ENCODE data around the gene NCAM1.

The NCAM1 gene

GRCh38 chr11:113279591-113279990 lies 318.4 kb downstream of the NCAM1 start:
- POLR2A ChIA-PET = no interaction called here
- no peak for DNase-seq (ENCODE audit: extremely low spot score)
- CTCF ChIA-PET = interaction anchor here (2.8 kb wide), 1 partner anchor 10 kb away, joined by 12 read pairs; no protein-coding TSS in a partner anchor
- no peak for TF ChIP-seq CTCF (IDR thresholded peaks at IDR 0.05; ENCODE audit: control extremely low read depth, extremely low read depth, low read depth, missing control alignments)

DNA sequence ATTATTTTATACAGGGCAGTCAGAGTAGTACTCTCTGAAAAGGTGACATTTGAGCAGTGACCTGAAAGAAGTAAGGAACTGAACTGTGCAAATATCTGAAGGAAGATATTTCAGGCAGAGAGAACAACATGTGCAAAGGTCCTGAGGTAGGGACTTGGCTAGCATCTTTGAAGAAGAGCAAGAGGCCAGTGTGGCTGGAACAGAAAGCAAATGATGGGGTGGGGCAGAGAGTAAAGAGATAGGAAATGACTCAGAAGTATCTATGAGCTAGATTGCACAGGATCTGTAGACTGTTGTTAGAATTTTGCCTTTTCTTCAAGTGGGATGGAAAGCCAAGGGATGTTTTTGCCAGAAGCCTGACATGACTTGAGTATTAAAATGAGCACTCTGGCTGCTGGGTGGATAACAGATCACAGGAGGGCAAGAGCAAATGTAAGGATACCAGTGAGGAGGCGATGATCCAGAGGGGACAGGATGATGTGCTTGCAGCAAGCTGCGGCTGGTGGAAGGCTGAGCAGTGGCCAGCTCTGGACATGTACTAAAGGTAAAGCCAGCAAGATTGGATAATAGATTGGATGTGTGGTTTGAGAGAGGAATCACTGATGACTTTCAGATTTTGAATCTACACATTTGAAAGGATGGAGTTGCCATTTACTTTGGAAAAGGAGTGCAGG lies 320.0 kb downstream of the NCAM1 start:
- TF ChIP-seq CTCF (IDR thresholded peaks at IDR 0.05; ENCODE audit: control extremely low read depth, extremely low read depth, low read depth, missing control alignments) = no peak

GRCh38 chr11:113282898-113283437 lies 321.7 kb downstream of the NCAM1 start:
- no peak for DNase-seq (ENCODE audit: extremely low spot score)
- POLR2A ChIA-PET = no interaction called here
- CTCF ChIA-PET = interaction anchor here (0.9 to 1.8 kb wide), 4 partner anchors 9 to 989 kb away, joined by 3 to 10 read pairs (median 3); no protein-coding TSS in a partner anchor
- no peak for TF ChIP-seq CTCF (IDR thresholded peaks at IDR 0.05; ENCODE audit: control extremely low read depth, extremely low read depth, low read depth, missing control alignments)

More for the DNA sequence above, 320.0 kb downstream of the NCAM1 start:
- no peak for DNase-seq (ENCODE audit: extremely low spot score)
- ChIA-PET CTCF (interaction anchor here (1.3 to 1.8 kb wide), 3 partner anchors 8 to 693 kb away, joined by 3 to 10 read pairs (median 6); no protein-coding TSS in a partner anchor), POLR2A (no interaction called here)

DNA sequence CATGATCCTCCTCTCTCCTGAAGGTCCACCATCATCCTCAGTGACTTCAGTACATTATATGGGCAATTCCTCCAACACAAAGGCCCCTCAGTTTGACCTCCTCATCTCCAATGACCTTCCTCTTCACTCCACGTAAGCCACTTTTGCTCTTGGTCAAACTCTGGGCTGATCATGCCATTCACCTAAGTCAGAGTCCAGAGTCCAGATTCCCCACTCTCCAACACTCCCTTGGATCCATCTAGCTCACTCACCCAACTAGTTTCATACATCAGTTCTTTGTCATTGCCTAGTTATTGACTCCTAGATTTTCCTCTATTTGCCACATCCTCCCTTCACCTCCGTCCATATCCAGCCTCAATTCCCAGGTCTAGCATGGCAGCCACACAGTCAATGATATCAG lies 322.7 kb downstream of the NCAM1 start:
- ChIA-PET POLR2A (no interaction called here), CTCF (interaction anchor here (0.9 to 1.9 kb wide), 2 partner anchors 10 to 696 kb away, joined by 3 to 8 read pairs; no protein-coding TSS in a partner anchor)
- DNase-seq (ENCODE audit: extremely low spot score) = no peak
- no peak for TF ChIP-seq CTCF (IDR thresholded peaks at IDR 0.05; ENCODE audit: control extremely low read depth, extremely low read depth, low read depth, missing control alignments)

DNA sequence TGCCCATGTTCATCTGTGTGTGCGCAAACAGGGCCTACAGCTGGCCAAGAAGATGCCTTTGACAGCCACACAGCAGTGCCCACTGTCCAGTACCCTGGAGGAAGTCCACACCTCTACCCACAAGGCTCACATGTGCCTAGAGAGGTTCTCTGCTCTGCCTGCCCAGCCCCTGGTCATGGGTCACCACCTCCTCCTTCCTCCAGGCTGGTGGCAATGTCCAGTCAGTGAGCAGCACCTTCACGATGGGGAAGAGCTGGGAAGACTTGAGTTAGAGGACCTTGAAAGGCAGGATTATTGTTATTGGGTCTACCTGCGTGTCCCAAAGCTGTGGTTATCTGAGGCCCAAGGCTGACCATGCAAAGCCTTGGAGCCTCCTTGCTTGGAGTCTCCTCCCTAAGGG lies 324.8 kb downstream of the NCAM1 start:
- DNase-seq (ENCODE audit: extremely low spot score) = no peak
- no peak for TF ChIP-seq CTCF (IDR thresholded peaks at IDR 0.05; ENCODE audit: control extremely low read depth, extremely low read depth, low read depth, missing control alignments)
- CTCF ChIA-PET = interaction anchor here (0.8 to 1.5 kb wide), 2 partner anchors 12 to 698 kb away, joined by 3 to 4 read pairs; no protein-coding TSS in a partner anchor
- POLR2A ChIA-PET = no interaction called here

DNA sequence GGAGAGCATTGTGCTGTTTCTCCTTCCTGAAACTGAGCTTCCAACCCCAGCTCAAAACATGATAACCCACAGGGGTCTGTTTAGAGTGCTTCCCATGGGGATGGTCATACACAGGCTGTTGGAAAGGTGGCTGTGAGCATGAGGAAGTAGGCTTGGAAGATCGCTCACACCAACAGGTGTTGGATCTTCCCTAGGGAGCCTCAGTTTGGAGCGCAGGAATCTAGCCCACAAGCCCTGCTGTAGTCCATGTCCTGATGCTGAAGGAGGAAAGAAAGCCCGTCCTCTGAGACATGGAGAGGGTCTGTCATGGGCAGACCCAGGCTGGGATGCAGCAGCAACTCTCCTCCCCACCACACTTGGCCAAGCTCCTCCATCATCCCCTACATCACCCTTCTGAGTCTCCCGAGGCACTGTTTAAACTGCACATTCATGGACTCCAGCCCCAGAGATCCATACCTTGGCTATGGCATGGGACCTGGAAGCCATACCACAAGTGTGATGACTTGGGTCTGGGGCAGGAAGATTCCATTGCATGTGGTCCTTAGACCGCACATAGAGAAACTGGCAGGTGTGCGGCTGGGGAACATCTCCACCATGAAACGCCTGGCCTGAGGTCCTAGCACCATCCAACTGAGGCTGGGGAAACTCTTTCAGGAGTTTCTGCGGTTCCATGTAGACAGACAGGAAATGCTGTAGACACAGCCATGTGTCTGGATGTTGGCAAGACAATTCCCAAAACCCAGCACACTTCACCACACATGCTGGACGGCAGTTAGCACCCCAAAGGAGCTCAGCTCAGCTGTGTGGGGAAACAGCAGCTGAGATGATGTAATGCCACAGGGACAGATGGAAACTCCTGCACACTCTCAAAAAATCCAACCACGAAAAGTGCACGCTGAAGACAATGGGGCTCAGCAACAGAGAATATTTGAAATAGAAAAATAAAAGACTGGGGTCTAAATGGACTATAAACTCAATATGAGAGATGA lies 325.6 kb downstream of the NCAM1 start:
- ChIA-PET CTCF (interaction anchor here (0.8 to 4.3 kb wide), 5 partner anchors 11 to 1006 kb away, joined by 3 to 94 read pairs (median 28); no protein-coding TSS in a partner anchor), POLR2A (no interaction called here)
- no peak for TF ChIP-seq CTCF (IDR thresholded peaks at IDR 0.05; ENCODE audit: control extremely low read depth, extremely low read depth, low read depth, missing control alignments)
- no peak for DNase-seq (ENCODE audit: extremely low spot score)

Measured in GM10248 (cell line).